Islet precursor cell (in vitro differentiated cells): ENCODE data around the gene BNIP1.
A peak's percentile ranks its signal among the peaks of the same experiment; 100 is the strongest.

Experiments
- DNase-seq: peaks from one replicate; pipeline ENCODE4 v3.0.0-alpha.2; 2018

BNIP1 gene

DNA sequence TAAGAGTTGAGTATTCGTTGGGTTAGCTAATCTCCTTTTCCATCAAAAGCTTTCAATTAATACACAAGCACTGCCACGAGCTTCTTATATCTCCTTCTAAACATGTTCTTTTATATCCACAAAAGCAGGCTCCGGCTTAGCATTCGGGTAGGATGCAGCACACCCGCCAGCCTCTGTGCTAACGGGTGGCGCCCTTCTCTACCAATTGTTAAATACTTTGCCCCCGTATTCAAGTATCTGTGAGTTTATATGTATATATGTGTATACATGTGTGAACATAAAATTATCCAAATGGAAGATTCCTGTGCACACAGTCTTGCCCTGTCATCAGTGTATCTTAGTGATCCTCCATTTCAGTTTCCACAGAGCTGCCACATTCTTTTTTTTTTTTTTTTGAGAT lies 27.8 kb downstream of the BNIP1 start:
- no peak for DNase-seq

DNA sequence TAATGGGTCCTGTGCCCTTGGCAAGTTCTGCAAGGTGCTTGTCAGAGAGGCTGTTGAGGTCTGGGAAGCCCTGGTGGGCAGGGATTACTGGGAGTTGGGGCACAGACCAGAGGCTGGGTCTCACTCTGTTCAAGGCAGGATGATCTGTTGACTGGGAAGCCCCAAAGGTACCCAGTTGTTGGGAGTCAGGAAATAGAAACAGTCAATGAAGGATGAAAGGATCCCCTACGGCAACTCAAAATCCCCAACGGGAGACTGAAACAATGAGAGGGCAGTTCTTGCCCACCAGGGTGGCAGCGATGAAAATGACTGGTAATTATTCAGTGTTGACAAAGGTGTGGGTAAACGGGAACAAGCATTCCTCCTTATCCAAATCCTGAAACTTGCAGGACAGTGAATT lies 31.2 kb downstream of the BNIP1 start:
- no peak for DNase-seq

DNA sequence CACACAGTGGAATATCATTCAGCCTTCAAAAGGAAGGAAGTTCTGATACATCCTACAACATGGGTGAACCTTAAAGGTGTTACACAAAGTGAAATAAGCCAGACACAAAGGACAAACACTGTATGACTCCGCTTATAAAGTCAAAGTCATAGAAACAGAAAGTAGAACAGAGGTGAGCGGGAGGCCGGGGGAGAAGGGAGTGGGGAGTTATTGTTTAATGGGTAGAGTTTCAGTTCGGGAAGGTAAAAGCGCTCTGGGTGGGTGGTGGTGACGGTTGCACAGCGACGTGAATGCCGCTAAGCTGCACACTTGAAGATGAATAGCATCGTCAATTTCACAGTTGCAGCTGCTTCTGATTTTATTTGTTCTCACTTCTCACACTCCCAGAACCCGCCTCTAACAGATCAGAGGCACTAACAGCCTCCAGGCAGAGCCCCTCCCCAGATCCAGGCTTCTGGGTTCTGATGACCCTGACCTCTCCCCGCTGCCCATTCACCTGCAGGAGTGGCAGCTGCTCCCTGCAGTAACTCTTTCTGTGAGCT lies 34.1 kb downstream of the BNIP1 start:
- no peak for DNase-seq

DNA sequence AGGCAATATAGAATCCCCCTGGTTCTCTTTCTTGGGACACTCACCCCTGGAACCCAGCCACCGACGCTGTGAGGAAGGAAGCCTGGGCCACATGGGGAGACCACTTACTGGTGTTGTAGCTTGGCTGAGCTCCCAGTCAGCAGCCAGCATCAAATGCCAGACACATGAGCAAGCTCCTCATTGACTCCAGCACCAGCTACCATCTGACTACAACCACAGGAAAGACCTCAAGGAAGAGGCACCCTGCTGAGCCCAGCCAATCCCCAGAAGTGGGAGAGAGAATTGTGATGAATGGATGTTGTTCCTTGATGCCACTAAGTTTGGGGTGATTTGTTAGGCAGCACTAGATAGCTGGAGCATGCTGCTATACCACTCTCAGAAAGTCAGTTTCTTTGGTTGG lies 36.0 kb downstream of the BNIP1 start:
- DNase-seq = no peak

DNA sequence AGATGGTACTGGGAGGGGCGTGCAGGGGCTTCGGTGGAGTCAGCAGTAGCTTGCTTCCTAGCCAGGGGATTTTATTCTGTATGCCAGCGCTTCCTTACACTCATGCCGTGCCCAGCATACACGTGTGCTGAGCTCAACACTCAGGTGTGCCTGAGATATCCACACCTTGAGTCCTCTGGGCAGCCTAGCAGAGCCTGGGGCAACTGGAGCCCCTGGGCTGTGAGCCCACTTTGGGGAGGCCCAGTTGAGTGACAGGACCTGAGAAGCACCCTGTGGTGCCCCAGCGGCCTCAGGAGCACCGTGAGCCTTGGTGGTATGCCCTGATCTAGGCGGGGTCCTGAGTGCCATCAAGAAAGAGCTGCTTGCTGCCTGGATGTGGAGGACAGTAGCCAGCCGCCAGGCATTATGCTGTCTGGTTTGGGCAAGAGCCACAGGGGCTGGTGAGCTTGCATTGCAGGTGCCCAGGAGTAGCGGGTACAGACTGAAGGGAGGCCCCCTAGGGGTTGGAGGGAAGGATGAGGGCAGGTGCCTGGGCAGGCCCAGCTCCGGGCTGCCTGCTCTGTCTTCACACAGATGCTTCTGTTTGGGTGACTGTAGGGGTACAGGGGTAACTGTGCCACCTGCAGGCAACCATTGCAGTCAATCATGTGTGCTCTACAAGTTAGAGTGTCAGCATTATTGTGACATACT lies 42.9 kb downstream of the BNIP1 start:
- DNase-seq = no peak

DNA sequence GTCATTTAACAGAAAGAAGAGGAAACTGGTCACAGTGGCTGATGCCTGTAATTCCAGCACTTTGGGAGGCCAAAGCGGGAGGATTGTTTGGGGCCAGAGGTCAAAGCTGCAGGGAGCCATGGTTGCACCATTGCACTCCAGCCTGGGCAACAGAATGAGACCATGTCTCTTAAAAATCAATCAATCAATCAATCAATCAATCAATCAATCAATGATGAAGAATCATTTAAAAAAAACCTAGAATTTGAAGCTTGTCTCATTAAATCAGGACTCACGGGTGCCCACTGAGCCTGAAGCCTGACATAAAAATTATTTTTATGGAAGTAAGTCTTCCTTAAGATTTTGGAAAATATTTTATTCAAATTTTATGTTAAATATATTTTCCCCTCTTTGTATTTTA lies 43.9 kb downstream of the BNIP1 start:
- no peak for DNase-seq

DNA sequence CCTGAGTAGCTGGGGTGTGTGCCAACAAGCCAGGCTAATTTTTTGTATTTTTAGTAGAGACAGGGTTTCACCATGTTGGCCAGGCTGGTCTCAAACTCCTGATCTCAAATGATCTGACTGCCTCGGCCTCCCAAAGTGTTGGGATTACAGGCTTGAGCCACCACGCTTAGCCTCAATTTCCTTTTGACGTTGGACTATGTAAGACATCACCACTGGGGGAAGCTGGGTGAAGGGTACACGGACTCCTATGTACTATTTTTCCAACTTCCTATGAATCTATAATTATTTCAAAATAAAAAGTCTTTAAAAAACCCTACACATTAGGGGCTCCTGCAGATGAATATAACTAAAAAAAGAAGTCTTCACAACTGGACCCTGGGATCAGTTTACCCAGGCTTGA lies 46.7 kb downstream of the BNIP1 start:
- no peak for DNase-seq

DNA sequence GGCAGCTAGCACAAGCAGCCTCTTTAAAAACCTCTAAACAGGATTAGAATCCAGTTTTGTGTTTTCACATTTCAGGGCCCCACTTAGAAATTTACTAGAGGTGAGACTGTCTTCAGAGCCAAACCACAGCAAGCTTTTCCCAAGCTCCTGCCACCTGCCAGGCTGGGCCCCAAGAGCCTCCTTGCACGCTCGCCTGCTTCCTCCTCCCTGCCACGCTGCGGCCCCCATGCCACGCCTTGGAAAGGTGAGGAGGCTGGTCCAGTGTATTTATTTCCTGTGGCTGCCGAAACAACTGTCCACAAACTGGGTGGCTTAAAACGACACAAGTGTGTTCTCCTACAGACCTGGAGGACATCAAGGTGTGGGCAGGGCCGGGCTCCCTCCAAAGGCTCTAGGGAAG lies 47.2 kb downstream of the BNIP1 start:
- no peak for DNase-seq

DNA sequence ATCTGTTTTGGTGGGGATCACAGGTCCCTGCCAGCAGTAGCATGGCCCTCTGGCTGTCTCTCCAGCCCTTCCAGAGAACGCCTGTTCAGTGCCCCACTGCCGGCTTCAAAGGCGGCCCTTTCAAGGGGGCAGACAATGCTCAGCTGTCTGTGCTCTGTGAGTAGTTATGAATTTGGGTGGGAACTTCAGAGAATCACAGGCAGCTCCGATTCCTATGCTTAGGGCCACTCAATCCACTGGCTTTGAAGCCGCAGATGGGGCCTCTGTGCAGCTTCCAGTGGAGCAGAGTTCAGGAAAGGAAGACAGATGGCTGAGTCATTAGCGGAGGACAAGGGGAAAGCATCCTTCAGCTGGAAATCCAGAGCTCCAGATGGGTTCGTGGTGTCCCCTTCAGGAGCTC lies 48.2 kb downstream of the BNIP1 start:
- no peak for DNase-seq

DNA sequence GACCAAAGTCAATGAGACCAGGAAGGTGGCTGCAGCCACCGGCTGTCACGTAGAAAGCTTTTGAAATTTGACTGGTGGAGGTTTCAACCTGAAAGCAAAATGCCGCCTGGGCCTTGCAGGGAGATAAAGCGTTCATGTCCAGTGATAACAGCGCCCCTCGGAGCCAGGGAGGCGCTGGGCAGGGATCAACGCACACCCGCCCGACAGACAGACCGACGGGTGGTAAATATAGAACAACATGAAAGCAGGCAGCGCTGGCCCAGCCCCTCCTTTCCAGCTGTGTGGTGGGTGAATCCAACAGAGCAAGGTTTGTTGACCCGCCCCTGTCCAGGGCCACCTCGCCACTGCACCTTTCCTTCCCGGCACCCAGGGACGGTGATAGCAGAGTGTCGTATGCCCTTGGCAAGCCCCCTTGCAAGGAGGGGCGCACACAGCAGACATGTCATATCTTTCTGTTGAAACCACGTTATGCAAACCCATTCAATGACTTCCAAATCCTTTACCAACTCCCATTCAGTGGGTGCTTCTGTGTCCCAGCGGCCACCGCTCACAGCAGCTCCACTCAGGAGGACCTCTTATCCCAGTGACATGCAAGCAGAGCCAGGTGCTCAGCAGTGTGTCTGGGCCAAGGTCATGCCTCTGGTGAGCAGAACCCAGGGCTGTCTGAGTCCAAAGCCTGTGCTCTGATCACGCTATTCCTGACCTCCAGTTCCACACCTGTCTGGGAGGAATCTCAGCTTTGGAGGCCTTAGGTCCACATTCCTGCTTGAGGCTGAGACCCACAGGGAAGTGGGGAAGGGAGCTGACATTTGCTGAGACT lies 52.0 kb downstream of the BNIP1 start:
- no peak for DNase-seq

DNA sequence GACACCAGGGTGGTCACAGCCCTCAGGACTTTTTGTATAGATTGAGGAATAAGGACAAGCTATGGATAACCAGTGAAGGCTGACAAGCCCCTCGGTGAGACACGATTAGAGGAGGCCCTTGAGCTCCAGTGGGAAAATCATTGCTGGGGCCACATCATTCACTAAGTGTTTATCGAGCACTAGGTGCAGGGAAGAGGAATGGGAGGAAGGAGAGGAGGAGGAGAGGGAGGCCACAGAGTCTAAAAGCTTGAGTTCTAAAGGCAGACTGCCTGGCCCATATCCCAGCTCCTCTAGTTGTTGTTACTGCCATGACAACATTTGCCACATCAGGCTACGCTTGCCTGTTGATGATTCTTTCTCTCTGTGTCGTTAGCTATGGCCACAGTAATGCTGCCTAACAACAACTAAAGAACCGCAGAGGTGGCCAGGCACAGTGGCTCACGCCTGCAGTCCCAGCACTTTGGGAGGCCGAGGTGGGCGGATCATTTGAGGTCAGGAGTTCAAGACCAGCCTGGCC lies 53.1 kb downstream of the BNIP1 start:
- DNase-seq = no peak

DNA sequence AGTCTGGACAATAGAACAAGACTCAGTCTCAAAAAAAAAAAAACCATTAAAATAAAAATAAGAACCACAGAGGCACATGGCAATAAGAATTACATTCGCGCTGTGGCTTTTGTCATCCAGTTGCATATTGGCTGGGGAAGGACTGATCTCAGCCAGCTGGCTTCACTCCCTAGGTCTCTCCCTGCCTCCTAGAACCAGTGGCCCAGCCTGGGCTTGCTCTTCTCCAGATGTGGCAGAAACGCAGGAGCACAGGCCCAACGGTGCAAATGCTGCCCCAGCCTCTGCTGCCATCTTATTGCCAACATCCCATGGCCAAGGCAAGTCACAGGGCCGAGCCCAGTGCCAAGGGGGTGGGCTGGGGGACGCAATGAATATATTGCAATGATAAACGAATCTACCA lies 53.7 kb downstream of the BNIP1 start:
- DNase-seq = no peak

DNA sequence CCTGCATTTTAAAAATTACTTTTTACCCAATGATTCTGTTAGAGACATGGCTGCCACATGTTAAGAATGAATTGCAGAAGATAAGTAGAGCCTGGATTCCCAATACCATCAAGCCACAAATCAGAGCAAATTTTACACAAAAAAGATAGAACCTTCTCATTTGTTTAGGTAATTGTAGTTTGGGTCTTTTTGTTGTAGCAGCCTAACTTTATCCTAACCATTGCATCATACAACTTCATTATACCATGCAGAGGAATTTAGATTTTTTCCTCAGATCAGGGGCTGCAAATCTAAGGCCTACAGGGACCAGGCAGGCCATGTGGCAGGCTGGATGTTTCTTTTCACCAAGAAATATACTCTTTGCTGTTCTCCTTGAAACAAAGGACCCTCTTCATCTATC lies 56.0 kb downstream of the BNIP1 start:
- no peak for DNase-seq

DNA sequence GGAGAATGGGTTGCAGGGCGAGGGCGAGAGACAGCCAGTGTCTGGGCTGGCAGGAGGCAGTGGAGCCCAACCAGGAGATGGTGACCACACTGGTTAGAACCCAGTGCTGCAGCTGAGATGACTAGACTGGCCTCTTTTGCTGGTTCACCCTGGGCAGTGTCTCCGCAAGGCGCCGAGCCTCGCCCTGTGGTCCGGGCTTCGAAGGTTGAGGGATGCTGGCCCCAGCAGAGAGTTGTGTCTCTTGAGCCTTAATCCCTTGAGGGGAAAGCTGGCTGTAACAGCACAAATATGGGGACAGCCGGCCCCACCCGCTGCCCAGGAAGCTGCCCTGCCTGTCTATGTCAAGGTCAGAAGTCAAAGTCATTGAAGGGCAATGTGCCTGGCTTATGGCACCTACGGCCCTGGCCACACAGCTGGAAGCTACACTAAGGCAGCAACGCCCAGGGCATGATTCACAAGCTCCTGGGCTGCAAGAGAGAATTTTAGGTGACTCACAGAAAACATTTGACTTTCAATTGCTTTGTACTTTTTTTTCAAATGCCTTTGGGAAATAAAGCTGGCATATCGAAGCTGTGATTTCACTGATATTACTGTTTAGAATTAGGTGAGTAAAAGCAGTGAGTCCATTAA lies 57.4 kb downstream of the BNIP1 start:
- peak; percentile 72 for DNase-seq

DNA sequence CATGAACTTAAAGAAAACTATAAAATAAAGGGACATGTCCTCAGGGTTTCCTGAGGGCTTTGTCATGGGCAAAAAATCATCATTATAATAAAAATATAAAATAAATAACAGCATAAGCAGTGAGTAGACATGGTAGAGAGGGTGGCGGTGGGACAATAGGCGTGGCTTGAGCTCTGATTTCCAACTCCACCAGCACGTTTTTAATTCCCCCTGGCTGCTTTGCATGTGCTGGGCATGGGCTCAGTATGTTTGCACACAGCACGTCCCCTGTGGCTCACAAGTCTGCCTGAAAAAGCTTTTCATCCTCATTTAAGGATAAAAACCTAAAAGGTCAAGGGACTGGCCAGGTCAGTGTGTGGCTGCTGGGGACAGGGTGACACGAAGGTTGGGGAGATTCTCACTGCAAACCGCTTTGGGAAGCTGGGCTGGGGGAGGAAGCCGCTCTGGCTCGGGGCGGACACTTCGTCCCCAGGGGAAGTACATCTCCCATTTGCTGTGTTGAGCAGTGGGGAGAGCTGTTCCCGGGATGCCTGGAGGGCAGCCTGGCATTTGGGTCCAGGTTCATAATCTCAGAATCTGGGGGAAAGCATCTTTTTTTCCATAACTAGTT lies 58.0 kb downstream of the BNIP1 start:
- peak; percentile 53 for DNase-seq

DNA sequence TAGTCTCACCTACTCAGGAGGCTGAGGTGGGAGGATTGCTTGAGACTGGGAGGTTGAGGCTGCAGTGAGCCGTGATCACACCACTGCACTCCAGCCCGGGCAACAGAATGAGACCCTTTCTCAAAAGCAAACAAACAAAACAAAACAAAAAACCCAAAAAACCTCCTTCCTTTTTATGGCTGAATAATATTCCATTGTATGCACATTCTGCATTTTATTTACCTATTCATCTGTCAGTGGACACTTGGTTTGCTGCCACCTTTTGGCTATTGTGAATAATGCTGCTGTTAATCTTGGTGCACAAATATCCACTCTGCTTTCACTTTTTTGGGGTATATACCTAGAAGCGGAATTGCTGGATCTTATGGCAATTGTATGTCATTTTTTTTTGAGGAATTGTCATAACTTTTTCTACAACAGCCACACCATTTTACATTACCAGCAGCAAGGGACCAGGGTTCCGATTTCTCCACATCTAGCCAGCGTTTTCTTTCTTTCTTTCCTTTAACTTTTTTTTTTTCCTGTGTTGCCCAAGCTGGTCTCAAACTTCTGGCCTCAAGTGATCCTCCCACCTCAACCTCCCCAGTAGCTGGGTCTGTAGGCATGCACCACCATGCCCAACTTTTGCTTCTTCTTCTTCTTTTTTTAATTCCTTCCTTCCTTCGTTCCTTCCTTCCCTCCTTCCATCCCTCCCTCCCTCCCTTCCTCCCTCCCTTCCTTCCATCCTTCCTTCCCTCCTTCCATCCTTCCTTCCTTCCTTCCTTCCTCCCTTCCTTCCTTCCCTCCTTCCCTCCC lies 60.1 kb downstream of the BNIP1 start:
- no peak for DNase-seq

DNA sequence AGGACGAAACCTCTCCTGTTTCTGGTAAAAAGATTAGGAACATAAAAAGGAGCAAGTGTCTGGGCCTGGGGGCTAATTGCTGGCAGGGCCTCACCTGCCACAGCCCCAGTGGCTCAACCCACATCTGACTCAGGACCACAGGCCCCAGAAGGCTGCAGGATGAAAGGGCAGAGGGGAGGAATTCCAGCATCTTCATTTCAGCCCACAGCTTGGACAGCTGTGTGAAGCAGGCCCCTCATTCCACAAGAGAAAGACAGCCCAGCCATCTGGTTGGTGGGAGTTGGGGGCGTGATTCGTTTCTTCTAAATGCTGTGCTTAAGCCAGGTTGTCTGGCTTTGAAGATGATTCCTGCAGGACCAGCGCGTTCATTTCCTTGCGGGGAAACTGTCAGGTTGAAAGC lies 61.6 kb downstream of the BNIP1 start:
- DNase-seq = peak; percentile 70

DNA sequence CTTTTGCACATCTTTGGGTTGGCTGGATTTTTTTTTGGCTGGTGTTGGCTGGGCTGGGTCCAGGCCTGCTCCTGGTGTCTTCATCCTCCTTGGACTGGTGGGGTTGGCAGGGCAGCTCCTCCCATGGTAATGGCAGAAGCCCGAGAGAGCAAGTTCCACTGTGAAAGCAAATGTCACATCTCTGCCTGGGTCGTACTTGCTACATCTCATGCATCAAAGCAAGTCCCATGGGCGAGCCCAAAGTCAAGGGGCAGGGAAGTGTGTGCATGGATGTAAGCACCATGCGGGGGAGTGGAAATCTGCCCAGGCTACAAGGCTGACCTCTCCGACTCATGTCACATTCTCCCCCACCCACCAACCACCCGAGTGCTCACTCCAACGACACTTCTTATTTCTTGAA lies 64.0 kb downstream of the BNIP1 start:
- peak; percentile 41 for DNase-seq

DNA sequence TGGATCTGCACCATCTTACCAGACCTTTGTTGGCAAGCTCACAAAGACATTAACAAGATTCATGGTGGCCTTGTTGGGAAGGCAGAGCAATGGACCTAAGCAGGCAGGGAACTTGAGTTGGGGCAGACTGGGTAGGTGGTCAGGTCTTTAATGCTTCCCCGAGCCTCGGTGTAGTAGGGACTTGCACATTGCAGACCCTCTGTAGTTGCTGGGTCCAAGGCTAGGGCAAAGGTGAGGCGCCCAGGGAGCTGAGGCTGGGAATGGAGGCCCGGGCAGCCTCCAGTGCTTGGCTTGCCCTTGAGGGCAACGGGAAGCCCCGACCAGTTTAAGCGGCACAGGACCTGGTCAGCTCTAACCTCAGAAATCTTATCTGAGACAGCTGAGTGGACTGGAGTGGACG lies 66.5 kb downstream of the BNIP1 start:
- DNase-seq = no peak

DNA sequence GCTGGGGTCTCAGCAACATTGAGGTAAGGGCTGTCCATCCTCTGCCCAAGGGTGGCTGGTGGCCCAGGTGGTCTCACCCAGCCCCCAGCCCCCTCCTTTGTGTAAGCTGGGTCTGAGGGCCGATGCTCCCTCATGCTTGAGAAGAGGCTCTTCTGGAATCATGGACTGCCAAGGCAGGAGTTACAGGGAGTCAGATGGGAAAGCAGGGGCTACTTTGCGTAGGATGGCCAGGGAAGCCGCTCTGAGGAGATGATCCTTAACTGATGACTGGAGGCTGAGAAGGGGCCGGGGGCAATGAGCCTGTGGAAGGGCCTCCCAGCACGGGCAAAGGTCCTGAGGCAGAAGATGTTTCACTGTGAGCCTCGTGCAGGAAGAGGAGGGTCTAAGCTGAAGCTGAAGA lies 67.0 kb downstream of the BNIP1 start:
- no peak for DNase-seq

DNA sequence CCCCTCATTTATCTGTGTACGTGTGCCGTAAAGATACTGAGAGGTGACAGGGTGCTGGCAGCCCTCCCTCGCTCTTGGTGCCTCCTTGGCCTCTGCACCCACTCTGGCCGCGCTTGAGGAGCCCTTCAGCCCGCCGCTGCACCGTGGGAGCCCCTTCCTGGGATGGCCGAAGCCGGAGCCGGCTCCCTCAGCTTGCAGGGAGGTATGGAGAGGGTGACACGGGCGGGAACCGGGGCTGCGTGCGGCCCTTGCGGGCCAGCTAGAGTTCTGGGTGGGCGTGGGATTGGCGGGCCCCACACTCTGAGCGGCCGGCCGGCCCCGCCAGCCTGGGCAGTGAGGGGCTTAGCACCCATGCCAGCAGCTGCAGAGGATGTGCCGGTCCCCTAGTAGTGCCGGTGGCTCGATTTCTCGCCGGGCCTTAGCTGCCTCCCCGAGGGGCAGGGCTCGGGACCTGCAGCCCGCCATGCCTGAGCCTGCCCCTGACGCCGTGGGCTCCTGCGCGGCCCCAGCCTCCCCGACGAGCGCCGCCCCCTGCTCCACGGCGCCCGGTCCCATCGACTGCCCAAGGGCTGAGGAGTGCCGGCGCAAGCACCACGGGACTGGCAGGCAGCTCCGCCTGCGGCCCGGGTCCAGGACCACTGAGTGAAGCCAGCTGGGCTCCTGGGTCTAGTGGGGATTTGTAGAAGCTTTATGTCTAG lies 69.1 kb downstream of the BNIP1 start:
- peak; percentile 38 for DNase-seq
